ENCODE measurements around the gene FAM228A.

Gene FAM228A

GRCh38 chr2:24147364-24147763, 27.5 kb upstream of the FAM228A start:
- no peaks in the 10 kb centered on the region for H3K36me3 ChIP-seq (ENCODE audit: insufficient read depth, low read length)
- TF ChIP-seq CTCF (IDR thresholded peaks at IDR 0.05; ENCODE audit: borderline replicate concordance, extremely low read depth, low read length, poor library complexity, severe bottlenecking) = no peak
- no peak for TF ChIP-seq EZH2 (IDR thresholded peaks at IDR 0.05; ENCODE audit: borderline replicate concordance, low read depth, low read length, severe bottlenecking)
- H2AFZ ChIP-seq (ENCODE audit: low read depth, low read length) = no peak overlapping the region
- no peaks in the 10 kb centered on the region for H4K20me1 ChIP-seq (ENCODE audit: insufficient read depth, low read length)
- DNase-seq = no peak
- H3K9me3 ChIP-seq (ENCODE audit: insufficient read depth, low read length, severe bottlenecking) = peaks cover 12% of the 10 kb centered on the region
- H3K4me2 ChIP-seq (ENCODE audit: insufficient read depth, low read length) = no peak overlapping the region
- no peak for ATAC-seq (ENCODE audit: insufficient read depth, low read depth)
- no peaks in the 10 kb centered on the region for H3K79me2 ChIP-seq (ENCODE audit: insufficient read depth, low read length)
- H3K9ac ChIP-seq (ENCODE audit: low read depth, low read length) = no peak overlapping the region
- H3K27me3 ChIP-seq (ENCODE audit: insufficient read depth, low read length, poor library complexity) = no peaks in the 10 kb centered on the region
- no peak overlapping the region for H3K27ac ChIP-seq (ENCODE audit: low read length)
- no peaks in the 10 kb centered on the region for H3K4me1 ChIP-seq (ENCODE audit: insufficient read depth, low read length)
- H3K4me3 ChIP-seq (ENCODE audit: low read depth in 1 of 2, low read length in 2 of 2) = no peak overlapping the region

- H4K20me1 ChIP-seq (ENCODE audit: insufficient read depth, low read length) = no peaks in the 10 kb centered on the region
- H3K79me2 ChIP-seq (ENCODE audit: insufficient read depth, low read length) = no peaks in the 10 kb centered on the region
- peaks cover 7% of the 10 kb centered on the region for H3K9me3 ChIP-seq (ENCODE audit: insufficient read depth, low read length, severe bottlenecking)
- no peaks in the 10 kb centered on the region for H3K36me3 ChIP-seq (ENCODE audit: insufficient read depth, low read length)
- H3K9ac ChIP-seq (ENCODE audit: low read depth, low read length) = no peak overlapping the region
- no peaks in the 10 kb centered on the region for H3K27me3 ChIP-seq (ENCODE audit: insufficient read depth, low read length, poor library complexity)
- no peak overlapping the region for H3K4me2 ChIP-seq (ENCODE audit: insufficient read depth, low read length)
- no peaks in the 10 kb centered on the region for H3K4me1 ChIP-seq (ENCODE audit: insufficient read depth, low read length)
- no peak for ATAC-seq (ENCODE audit: insufficient read depth, low read depth)
- no peak for DNase-seq
- H2AFZ ChIP-seq (ENCODE audit: low read depth, low read length) = no peak overlapping the region
- H3K27ac ChIP-seq (ENCODE audit: low read length) = no peak overlapping the region
- no peak for TF ChIP-seq CTCF (IDR thresholded peaks at IDR 0.05; ENCODE audit: borderline replicate concordance, extremely low read depth, low read length, poor library complexity, severe bottlenecking)
- TF ChIP-seq EZH2 (IDR thresholded peaks at IDR 0.05; ENCODE audit: borderline replicate concordance, low read depth, low read length, severe bottlenecking) = no peak
- H3K4me3 ChIP-seq (ENCODE audit: low read depth in 1 of 2, low read length in 2 of 2) = no peak overlapping the region
Observed at GRCh38 chr2:24152413-24153197, 22.2 kb upstream of the FAM228A start.

- no peak overlapping the region for H3K4me3 ChIP-seq (ENCODE audit: low read depth in 1 of 2, low read length in 2 of 2)
- no peak for ATAC-seq (ENCODE audit: insufficient read depth, low read depth)
- TF ChIP-seq EZH2 (IDR thresholded peaks at IDR 0.05; ENCODE audit: borderline replicate concordance, low read depth, low read length, severe bottlenecking) (no peak), CTCF (IDR thresholded peaks at IDR 0.05; ENCODE audit: borderline replicate concordance, extremely low read depth, low read length, poor library complexity, severe bottlenecking) (no peak)
Observed at GRCh38 chr2:24153478-24153877, 21.4 kb upstream of the FAM228A start.

More at GRCh38 chr2:24153478-24153877, 21.4 kb upstream of the FAM228A start:
- Histone ChIP-seq H3K36me3 (ENCODE audit: insufficient read depth, low read length) (no peaks in the 10 kb centered on the region), H3K4me1 (ENCODE audit: insufficient read depth, low read length) (no peaks in the 10 kb centered on the region), H2AFZ (ENCODE audit: low read depth, low read length) (no peak overlapping the region), H3K9me3 (ENCODE audit: insufficient read depth, low read length, severe bottlenecking) (no peaks in the 10 kb centered on the region), H3K27ac (ENCODE audit: low read length) (no peak overlapping the region), H3K79me2 (ENCODE audit: insufficient read depth, low read length) (no peaks in the 10 kb centered on the region), H3K27me3 (ENCODE audit: insufficient read depth, low read length, poor library complexity) (no peaks in the 10 kb centered on the region), H3K9ac (ENCODE audit: low read depth, low read length) (no peak overlapping the region), H4K20me1 (ENCODE audit: insufficient read depth, low read length) (no peaks in the 10 kb centered on the region), H3K4me2 (ENCODE audit: insufficient read depth, low read length) (no peak overlapping the region)
- no peak for DNase-seq

Measured in DND-41 (cell line).